HG02588 (cell line): ENCODE measurements around the gene CHRM1.

Experiments used
- ATAC-seq: cut with Tn5 transposase; IDR thresholded peaks from one replicate; pipeline ENCODE4 v1.9.1; 2021; ENCODE audit warnings: mild to moderate bottlenecking, moderate library complexity; ENCODE audit not compliant: unreplicated experiment

The CHRM1 gene

GRCh38 chr11:62925745-62926679 is 4.8 kb upstream of the CHRM1 start:
- no peak for ATAC-seq

GRCh38 chr11:62925308-62925707 is 4.1 kb upstream of the CHRM1 start:
- ATAC-seq, result no peak

- no peak for ATAC-seq
Observed at GRCh38 chr11:62923601-62924411, 2.6 kb upstream of the CHRM1 start.

- ATAC-seq, result no peak
Observed at GRCh38 chr11:62922653-62923431, 1.7 kb upstream of the CHRM1 start.

- ATAC-seq, result no peak
Observed at GRCh38 chr11:62922189-62922589, 1.0 kb upstream of the CHRM1 start.

GRCh38 chr11:62921573-62922188 is 518 bp upstream of the CHRM1 start:
- ATAC-seq, result no peak

GRCh38 chr11:62919898-62920640 is 1.1 kb downstream of the CHRM1 start:
- no peak for ATAC-seq

GRCh38 chr11:62919476-62919875 is 1.7 kb downstream of the CHRM1 start:
- ATAC-seq, result no peak

- ATAC-seq, result no peak
Observed at GRCh38 chr11:62918531-62918930, 2.6 kb downstream of the CHRM1 start.

GRCh38 chr11:62917906-62918502 is 3.2 kb downstream of the CHRM1 start:
- ATAC-seq, result no peak

- no peak for ATAC-seq
Observed at GRCh38 chr11:62914416-62914815, 6.7 kb downstream of the CHRM1 start.

- ATAC-seq, result no peak
Observed at GRCh38 chr11:62912268-62912667, 8.9 kb downstream of the CHRM1 start.

GRCh38 chr11:62911137-62912130 is 9.7 kb downstream of the CHRM1 start:
- ATAC-seq, result no peak

- ATAC-seq, result no peak
Observed at GRCh38 chr11:62910141-62910882, 10.9 kb downstream of the CHRM1 start.

GRCh38 chr11:62909107-62909894 is 11.9 kb downstream of the CHRM1 start:
- no peak for ATAC-seq

- no peak for ATAC-seq
Observed at GRCh38 chr11:62908468-62909072, 12.6 kb downstream of the CHRM1 start.
